Adipose tissue (tissue), 3 donors: ENCODE measurements around the gene PLCB4. TPM values are rescaled to one million over a fixed set of nuclear protein-coding genes. Genes with fewer than 3 reads are reported as not detected.

ENCODE experiments used
- H3K27ac ChIP-seq: one replicate; pipeline ENCODE4 v1.5.1; 2013; ENCODE audit warnings: low read depth, low read length
- WGBS, 3 donors: extraction: QIAGEN DNeasy Blood & Tissue Kit; methylation state at CpG; one replicate each; pipeline ENCODE4 v1.1.7; 2013; 5-methylcytosine and 5-hydroxymethylcytosine counted together
- polyA plus RNA-seq, 3 donors: library from polyadenylated mRNA; stranded (reverse); fragments of 200-250 nt; gene quantifications; one replicate each; pipeline ENCODE4 v1.2.3, GENCODE V29; 2013
- donor health status: healthy with polysubstance abuse.
- donor health status: Bipolar disorder and iron deficiency.
- donor health status: healthy.

The PLCB4 gene
- polyA plus RNA-seq, 3 donors, result 1.5 to 11.4 (median 5.7) TPM

DNA sequence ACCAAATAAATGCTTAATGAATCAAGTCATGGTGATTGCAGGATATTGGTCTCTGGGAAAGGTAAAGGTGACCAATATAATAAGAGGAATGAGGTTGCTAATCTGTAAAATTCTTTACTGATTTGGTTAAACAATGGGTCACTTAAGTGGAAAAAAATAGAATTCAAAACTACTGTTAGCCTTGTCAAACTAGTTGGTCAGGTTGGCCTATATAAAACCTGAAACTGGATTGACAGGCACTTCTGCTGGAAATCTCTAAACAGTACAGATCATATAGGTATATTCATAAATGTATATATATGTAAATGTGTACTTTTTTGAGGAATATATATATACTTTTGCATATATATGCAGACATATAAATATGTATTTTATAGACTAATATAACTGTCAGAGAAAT lies 19.7 kb downstream of the PLCB4 start:
- no peak overlapping the region for H3K27ac ChIP-seq

- 75 to 90% (median 83%) methylated on average over 3 of the region's 3 CpGs for WGBS, 3 donors
- H3K27ac ChIP-seq, result no peak overlapping the region
These were observed 23.2 kb downstream of the PLCB4 start for GRCh38 chr20:9092113-9092512.

GRCh38 chr20:9092655-9093054 lies 23.8 kb downstream of the PLCB4 start:
- WGBS, 3 donors, result 75 to 79% (median 76%) methylated on average over 3 of the region's 3 CpGs
- no peak overlapping the region for H3K27ac ChIP-seq

GRCh38 chr20:9093218-9093957 lies 24.5 kb downstream of the PLCB4 start:
- WGBS, 3 donors, result 47 to 49% (median 48%) methylated on average over 8 of the region's 8 CpGs
- H3K27ac ChIP-seq, result no peak overlapping the region

DNA sequence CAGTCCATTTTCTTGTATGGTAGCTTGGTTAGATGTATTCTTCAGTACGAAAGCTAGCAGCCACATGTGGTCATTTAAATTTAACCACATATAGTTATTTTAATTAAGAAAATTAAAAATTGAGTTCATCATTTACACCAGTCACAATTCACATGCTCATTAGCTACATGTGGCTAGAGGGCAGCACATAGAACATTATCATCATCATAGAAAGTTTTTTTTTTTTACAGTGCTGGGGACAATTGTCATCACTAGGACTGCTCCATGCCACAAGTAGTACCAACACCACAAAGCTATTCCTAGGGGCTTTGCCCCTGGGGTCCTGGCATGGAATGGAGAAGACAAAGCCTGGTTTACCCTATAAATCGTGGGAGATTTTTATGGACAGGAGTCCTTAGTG lies 30.5 kb downstream of the PLCB4 start:
- WGBS, 3 donors, result 83 to 97% (median 96%) methylated on average over 2 of the region's 2 CpGs
- no peak overlapping the region for H3K27ac ChIP-seq

DNA sequence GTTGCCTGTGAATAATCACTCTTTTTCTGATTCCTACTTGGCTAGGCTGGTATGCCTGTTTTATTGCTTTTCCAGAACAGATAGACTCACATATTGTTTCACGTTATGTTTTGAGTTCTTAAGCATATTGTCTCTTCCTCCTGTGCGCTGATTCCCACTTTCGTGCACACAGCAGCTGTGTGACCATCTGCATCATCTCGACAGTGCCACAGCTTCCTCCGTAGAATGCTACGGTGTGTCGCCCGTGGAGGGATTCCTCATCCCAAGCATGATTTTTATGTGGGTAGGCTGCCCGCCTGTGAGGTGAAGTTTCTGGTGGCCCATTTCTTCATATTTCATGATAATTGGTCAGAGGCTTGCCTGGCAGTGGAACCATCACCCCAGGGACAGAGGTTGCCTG lies 31.8 kb downstream of the PLCB4 start:
- WGBS, 3 donors, result 89 to 95% (median 89%) methylated on average over 9 of the region's 9 CpGs

GRCh38 chr20:9102456-9102855 lies 33.6 kb downstream of the PLCB4 start:
- H3K27ac ChIP-seq, result no peak overlapping the region

More for the DNA sequence above, 31.8 kb downstream of the PLCB4 start:
- H3K27ac ChIP-seq, result no peak overlapping the region

DNA sequence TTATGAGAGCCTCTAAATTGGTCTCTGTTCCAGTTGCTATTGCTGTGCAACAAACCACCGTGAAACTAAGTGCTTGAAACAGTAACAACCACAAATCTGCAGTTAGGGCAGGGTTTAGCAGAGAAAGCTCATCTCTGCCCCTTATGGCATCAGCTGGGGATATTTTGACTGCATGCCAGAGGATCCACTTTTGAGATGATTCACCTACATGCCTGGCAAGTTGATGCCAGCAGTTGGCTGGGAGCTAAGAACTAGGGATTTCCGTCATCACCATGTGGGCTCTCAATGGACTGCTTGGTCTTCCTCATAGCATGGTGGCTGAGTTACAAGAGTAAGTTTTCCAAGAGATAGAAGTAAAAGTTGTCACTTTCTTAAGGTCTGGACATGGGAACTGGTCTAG lies 35.1 kb downstream of the PLCB4 start:
- WGBS, 3 donors, result 91 to 98% (median 95%) methylated on average over 2 of the region's 2 CpGs
- no peak overlapping the region for H3K27ac ChIP-seq

GRCh38 chr20:9108260-9108659 lies 39.4 kb downstream of the PLCB4 start:
- WGBS, 3 donors, result 71 to 97% (median 89%) methylated on average over 1 of the region's 1 CpG
- H3K27ac ChIP-seq, result no peak overlapping the region

DNA sequence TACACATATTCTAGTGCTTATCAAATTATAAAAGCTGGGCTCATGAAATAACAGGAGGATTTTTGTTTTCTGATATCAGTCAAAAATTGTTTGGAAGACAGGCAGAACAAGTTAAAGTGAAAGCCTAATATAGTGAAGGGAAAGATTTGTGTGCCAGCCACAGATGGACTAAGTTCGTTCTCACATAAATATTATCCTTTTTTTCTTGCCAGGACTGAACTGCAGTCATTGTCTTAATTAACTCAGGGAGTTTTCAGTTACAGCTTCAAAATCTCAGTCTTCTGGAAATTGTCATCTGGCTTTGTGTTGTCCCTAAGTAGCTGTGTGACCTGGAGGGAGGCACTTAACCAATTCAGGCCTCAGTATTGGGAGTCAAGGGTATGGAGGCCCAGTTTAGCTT lies 40.7 kb downstream of the PLCB4 start:
- H3K27ac ChIP-seq, result no peak overlapping the region
- WGBS, 3 donors, result 44 to 67% (median 60%) methylated on average over 1 of the region's 1 CpG

- 21 to 47% (median 35%) methylated on average over 1 of the region's 1 CpG for WGBS, 3 donors
- H3K27ac ChIP-seq, result no peak overlapping the region
These were observed 41.5 kb downstream of the PLCB4 start for GRCh38 chr20:9110365-9110764.

DNA sequence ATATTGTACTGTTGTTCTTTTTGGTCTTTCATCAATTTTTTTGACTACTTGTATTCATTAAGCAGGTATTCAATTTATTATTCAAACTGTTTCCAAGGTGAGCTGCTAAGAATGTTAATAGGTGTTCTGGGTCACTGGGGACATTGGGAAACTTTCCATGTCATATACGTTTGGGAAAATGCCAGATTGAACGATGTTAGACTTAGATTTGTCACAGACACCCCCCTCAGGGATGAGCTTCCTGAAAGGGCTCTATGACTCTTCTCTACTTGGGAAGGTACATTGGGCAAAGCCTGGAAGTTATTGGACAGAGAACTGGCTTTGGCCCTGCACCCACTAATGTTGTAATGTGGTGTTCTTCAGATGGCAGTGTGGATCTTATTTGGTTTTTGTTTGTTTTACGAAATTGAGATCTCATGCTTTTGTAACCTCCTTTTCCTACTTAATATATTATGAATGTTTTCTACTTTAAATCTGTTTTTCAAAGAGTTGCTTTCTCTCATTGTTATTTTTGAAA lies 42.1 kb downstream of the PLCB4 start:
- whole genome bisulfite sequencing, 3 donors, result 65 to 83% (median 76%) methylated on average over 3 of the region's 3 CpGs
- no peak overlapping the region for H3K27ac ChIP-seq

DNA sequence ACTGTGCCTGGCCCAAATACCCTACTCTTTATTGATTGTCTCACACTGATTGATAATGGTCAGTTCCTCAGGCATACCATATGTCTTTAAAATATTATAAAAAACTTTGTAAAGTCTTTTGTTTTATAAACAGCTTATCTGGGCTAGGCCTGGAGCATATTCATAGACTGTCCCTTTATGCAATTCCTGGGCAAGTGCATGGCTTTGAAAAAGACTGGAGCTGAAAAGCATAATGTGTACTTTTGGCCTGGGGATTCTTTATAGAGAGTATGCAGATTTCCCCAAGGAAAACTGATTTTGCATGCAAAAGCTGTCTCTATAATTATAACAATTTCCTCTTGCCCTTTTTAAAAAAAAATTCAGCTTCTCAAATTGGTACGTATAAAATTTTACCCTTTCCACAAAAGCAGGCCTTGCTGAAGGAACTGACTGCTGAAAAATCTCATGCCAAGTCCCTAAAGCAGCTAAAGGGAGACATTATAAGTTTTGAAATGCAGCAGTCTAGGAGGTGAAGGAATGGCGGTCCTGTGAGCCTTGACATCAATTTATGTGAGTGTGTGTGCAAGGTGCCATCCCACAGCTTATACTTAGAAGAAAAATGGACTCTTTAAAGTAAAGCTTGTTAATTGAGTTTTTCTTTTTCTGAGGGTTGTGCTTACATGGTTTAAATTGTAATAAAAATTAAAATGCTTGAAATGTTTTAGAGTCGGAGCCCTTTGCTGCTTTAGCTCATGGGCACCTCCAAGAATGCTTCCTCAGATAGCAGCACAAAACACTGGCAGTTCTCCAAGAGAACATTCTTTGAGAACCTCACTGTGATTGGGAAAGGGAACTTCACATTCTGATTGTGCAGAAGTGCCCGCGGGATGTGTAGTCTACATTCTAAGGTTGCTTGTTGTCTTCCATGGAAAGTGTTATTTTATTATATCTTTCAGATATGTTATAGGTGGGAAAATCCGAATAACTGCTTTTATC lies 43.9 kb downstream of the PLCB4 start:
- no peak overlapping the region for H3K27ac ChIP-seq
- WGBS, 3 donors, result 44 to 55% (median 46%) methylated on average over 6 of the region's 6 CpGs

DNA sequence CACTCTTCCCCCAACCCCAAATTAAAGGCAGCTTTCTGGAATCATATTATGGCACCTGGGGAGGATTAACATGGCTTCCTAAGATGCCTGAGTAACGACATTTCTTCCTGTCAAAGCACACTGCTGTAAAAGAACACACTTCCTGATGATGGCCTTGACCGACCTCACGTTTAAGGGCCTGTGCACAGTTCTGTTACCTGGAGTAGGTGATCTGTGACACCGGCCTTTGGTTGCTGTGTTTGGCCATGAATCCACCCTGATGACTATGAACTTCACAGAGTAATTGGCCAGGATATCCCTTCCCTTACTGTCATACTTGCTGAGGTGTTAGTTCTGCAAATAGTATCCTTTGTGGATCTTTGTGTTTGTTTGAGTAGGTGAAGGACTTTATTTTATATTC lies 45.8 kb downstream of the PLCB4 start:
- H3K27ac ChIP-seq, result no peak overlapping the region
- 68 to 85% (median 83%) methylated on average over 4 of the region's 4 CpGs for WGBS, 3 donors

DNA sequence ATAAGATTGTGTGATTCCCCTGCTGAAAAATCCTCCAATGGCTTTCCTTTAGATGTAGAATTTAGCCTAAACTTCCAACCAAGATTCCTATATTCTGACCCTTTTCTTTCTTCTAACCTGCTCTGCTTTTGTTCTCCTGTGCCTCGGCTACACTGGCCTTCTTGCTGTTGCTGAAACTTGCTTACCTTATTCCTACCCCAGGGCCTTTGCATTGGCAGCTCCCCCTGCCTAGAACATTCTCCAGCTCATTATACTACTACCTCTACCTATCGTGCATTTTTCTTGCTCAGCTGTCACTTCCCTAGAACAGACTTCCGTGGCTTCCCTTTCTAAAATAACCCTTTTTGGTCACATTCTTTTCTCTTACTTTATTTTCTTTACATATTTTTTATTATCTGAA lies 48.7 kb downstream of the PLCB4 start:
- WGBS, 3 donors, result 75 to 86% (median 80%) methylated on average over 3 of the region's 3 CpGs
- no peak overlapping the region for H3K27ac ChIP-seq

DNA sequence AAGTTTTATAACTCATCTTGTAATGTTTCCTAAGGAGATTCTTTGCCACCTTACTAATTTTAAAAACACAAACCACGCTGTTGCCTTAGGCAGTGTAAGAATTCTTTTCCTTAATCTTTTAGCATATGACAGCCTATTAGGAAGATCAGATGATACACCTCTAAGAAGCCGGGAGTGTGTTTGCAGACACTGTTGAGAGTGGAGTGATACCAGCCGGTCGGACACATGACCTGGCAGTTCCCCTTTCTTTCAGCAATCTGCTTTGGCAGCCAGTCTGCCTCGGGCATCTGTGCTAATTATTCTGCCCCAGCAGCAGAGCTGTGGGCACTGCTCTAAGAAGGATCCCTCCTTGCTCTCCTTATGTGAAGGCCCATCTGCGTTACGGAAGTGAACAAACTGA lies 50.9 kb downstream of the PLCB4 start:
- H3K27ac ChIP-seq, result no peak overlapping the region
- 40 to 64% (median 49%) methylated on average over 7 of the region's 7 CpGs for WGBS, 3 donors

DNA sequence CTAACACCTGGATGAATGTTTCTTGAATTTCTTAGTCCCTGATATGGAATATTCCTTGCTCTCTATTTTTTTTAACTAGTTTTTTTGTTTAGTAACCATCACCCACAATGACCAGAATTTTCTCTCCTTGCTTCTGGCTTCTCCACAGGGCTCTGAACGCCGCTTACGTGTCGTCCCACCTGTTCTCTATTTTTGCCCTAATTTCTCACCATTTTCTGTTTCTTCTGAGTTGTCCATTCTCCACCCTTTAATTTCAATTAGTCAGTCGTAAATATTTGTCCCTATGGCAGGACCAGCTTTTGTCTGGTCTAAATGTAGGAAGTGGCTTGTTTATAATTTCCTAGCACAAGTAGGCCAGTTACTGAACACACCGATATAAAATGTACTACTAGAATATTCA lies 52.3 kb downstream of the PLCB4 start:
- WGBS, 3 donors, result 78 to 85% (median 81%) methylated on average over 6 of the region's 6 CpGs
- H3K27ac ChIP-seq, result no peak overlapping the region

DNA sequence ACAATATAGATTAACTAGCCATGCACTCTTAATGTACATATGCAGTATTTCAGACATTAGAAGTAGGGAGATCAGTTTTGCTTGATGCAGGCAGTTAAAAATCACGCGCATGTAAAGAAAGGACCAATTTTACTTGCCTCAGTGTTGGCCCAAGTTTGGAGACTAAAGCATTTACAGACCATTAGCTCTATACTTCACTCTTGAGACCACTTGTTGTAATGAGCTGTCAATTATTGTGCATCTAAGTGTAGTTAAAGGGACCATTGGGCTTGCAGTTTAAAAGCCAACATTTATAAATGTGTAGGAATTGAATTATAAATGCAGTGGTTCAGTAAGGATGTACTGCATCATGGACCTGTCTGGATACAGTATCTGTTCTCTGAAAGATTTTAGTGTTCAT lies 53.7 kb downstream of the PLCB4 start:
- WGBS, 3 donors, result 94 to 98% (median 95%) methylated on average over 2 of the region's 2 CpGs
- no peak overlapping the region for H3K27ac ChIP-seq

GRCh38 chr20:9126527-9126926 lies 57.6 kb downstream of the PLCB4 start:
- H3K27ac ChIP-seq, result no peak overlapping the region
